Mesendoderm (in vitro differentiated cells): ENCODE measurements around the gene PDZD2. TPM values are rescaled to one million over a fixed set of nuclear protein-coding genes. Genes with fewer than 3 reads are reported as not detected.
A peak's percentile ranks its signal among the peaks of the same experiment; 100 is the strongest.
"Not testable (repeated sequence)": the region's sequence is repeated elsewhere in the genome, so short reads cannot be mapped to it uniquely, and the experiment has no call there.

Experiments
- DNase-seq: peaks from one replicate; pipeline ENCODE4 v3.0.0; 2013
- H2AK5ac ChIP-seq: 2 replicates; pipeline ENCODE4 v1.6.1; 2013; ENCODE audit warnings: low read length, inconsistent platforms
- H2BK120ac ChIP-seq: 2 replicates; pipeline ENCODE4 v1.6.1; 2013; ENCODE audit warnings: low read depth, mild to moderate bottlenecking, low read length, moderate library complexity, mixed read lengths
- H2BK15ac ChIP-seq: replicated peaks from 2 replicates; pipeline ENCODE4 v1.6.1; 2013; ENCODE audit warnings: low read depth, mild to moderate bottlenecking, moderate library complexity
- H2BK5ac ChIP-seq: 2 replicates; pipeline ENCODE4 v1.6.1; 2013; ENCODE audit warnings: low read length, inconsistent platforms
- H3K18ac ChIP-seq: 2 replicates; pipeline ENCODE4 v1.6.1; 2013; ENCODE audit warnings: mild to moderate bottlenecking, low read length, mixed read lengths
- H3K23ac ChIP-seq: one replicate; pipeline ENCODE4 v1.6.1; 2013; ENCODE audit warnings: low read length
- H3K27ac ChIP-seq: 2 replicates; pipeline ENCODE4 v1.5.1; 2013; ENCODE audit warnings: low read depth, mild to moderate bottlenecking, inconsistent platforms, low read length, moderate library complexity
- H3K27me3 ChIP-seq: 2 replicates; pipeline ENCODE4 v1.6.1; 2013; ENCODE audit warnings: low read length, control low read depth, mild to moderate bottlenecking, inconsistent platforms; ENCODE audit not compliant: insufficient read depth, poor library complexity
- H3K36me3 ChIP-seq: 2 replicates; pipeline ENCODE4 v1.6.1; 2013; ENCODE audit warnings: low read length, inconsistent platforms; ENCODE audit not compliant: control insufficient read depth, insufficient read depth
- H3K4ac ChIP-seq: one replicate; pipeline ENCODE4 v1.6.1; 2013; ENCODE audit warnings: low read depth, mild to moderate bottlenecking, low read length, moderate library complexity
- H3K4me1 ChIP-seq: 2 replicates; pipeline ENCODE4 v1.6.1; 2013; ENCODE audit warnings: low read depth, low read length, inconsistent platforms; ENCODE audit not compliant: control insufficient read depth
- H3K4me2 ChIP-seq: 2 replicates; pipeline ENCODE4 v1.6.1; 2013; ENCODE audit warnings: low read length
- H3K4me3 ChIP-seq: 2 replicates; pipeline ENCODE4 v1.5.1; 2013; ENCODE audit warnings: mild to moderate bottlenecking, low read length
- H3K56ac ChIP-seq: one replicate; pipeline ENCODE4 v1.6.1; 2013; ENCODE audit warnings: low read length
- H3K79me1 ChIP-seq: 2 replicates; pipeline ENCODE4 v1.6.1; 2013; ENCODE audit warnings: low read length, inconsistent platforms
- H3K79me2 ChIP-seq: 2 replicates; pipeline ENCODE4 v1.6.1; 2013; ENCODE audit warnings: mild to moderate bottlenecking, low read length; ENCODE audit not compliant: control insufficient read depth, insufficient read depth
- H3K9ac ChIP-seq: 2 replicates; pipeline ENCODE4 v1.6.1; 2013; ENCODE audit warnings: low read length, inconsistent platforms
- H4K5ac ChIP-seq: one replicate; pipeline ENCODE4 v1.6.1; 2013; ENCODE audit warnings: low read length
- H4K8ac ChIP-seq: one replicate; pipeline ENCODE4 v1.6.1; 2013; ENCODE audit warnings: low read depth, mild to moderate bottlenecking, control low read depth, low read length, moderate library complexity
- WGBS: extraction: QIAGEN DNeasy Blood & Tissue Kit; methylation state at CpG from one replicate; pipeline ENCODE4 v1.1.7; 2013; ENCODE audit warnings: low lambda C conversion rate, missing lambda C conversion rate; ENCODE audit not compliant: insufficient coverage; ENCODE audit errors: extremely low coverage; 5-methylcytosine and 5-hydroxymethylcytosine counted together
- polyA plus RNA-seq, 2 experiments: library from polyadenylated mRNA; stranded (reverse); fragments of 200-250 nt; gene quantifications; one replicate each; pipeline ENCODE4 v1.2.3, GENCODE V29; 2013

Gene PDZD2
- 1.6 TPM for polyA plus RNA-seq (2013, experiment 1 of 2)
- 1.6 TPM for polyA plus RNA-seq (2013, experiment 2 of 2)

- no peak within 1 kb of the TSS for H3K4ac ChIP-seq
- WGBS, result no CpG with 5 or more reads among the region's 70 CpGs
- no peaks in the 10 kb centered on the region for H3K79me2 ChIP-seq
- H3K27ac ChIP-seq, result no peak within 1 kb of the TSS
- H3K23ac ChIP-seq, result no peak within 1 kb of the TSS
- H2BK120ac ChIP-seq, result no peak within 1 kb of the TSS
- no peak within 1 kb of the TSS for H2BK5ac ChIP-seq
- H3K79me1 ChIP-seq, result no peaks in the 10 kb centered on the region
- H3K9ac ChIP-seq, result peak within 1 kb of the TSS; percentile 69
- H3K36me3 ChIP-seq, result no peaks in the 10 kb centered on the region
- peak within 1 kb of the TSS; percentile 48 for H3K4me3 ChIP-seq
- H4K5ac ChIP-seq, result no peak within 1 kb of the TSS
- H3K4me1 ChIP-seq, result no peaks in the 10 kb centered on the region
- H3K18ac ChIP-seq, result peak within 1 kb of the TSS; percentile 20
- no peak within 1 kb of the TSS for H2AK5ac ChIP-seq
- peak; percentile 79 for DNase-seq
- H4K8ac ChIP-seq, result no peak within 1 kb of the TSS
- peak within 1 kb of the TSS; percentile 63 for H3K4me2 ChIP-seq
- no peaks in the 10 kb centered on the region for H3K27me3 ChIP-seq
- peak within 1 kb of the TSS; percentile 78 for H3K56ac ChIP-seq
- no peak within 1 kb of the TSS for H2BK15ac ChIP-seq
Measured at GRCh38 chr5:31638748-31639418, at the start of gene PDZD2. Gene PDZD2 (plus strand): TSS chr5:31639131.

- WGBS, result no CpG with 5 or more reads among the region's 3 CpGs
- Histone ChIP-seq H3K23ac (no peak overlapping the region), H2BK120ac (no peak overlapping the region), H3K27me3 (no peaks in the 10 kb centered on the region), H3K4ac (no peak overlapping the region), H3K9ac (no peak overlapping the region), H3K4me1 (no peaks in the 10 kb centered on the region), H3K36me3 (no peaks in the 10 kb centered on the region), H4K5ac (no peak overlapping the region), H3K56ac (no peak overlapping the region), H3K79me2 (no peaks in the 10 kb centered on the region), H4K8ac (no peak overlapping the region), H2AK5ac (no peak overlapping the region), H3K18ac (no peak overlapping the region), H2BK5ac (no peak overlapping the region), H3K4me2 (no peak overlapping the region), H3K4me3 (no peak overlapping the region), H3K27ac (no peak overlapping the region), H2BK15ac (no peak overlapping the region), H3K79me1 (no peaks in the 10 kb centered on the region)
- no peak for DNase-seq
Measured at GRCh38 chr5:31593665-31594064, 45.3 kb upstream of the PDZD2 start.

GRCh38 chr5:31596354-31596753, 42.6 kb upstream of the PDZD2 start:
- H2BK15ac ChIP-seq, result no peak overlapping the region
- no peak for DNase-seq
- H3K9ac ChIP-seq, result no peak overlapping the region
- H3K36me3 ChIP-seq, result no peaks in the 10 kb centered on the region
- no peak overlapping the region for H2BK120ac ChIP-seq
- H3K4me1 ChIP-seq, result no peaks in the 10 kb centered on the region
- H2BK5ac ChIP-seq, result no peak overlapping the region
- H3K23ac ChIP-seq, result no peak overlapping the region
- H3K56ac ChIP-seq, result no peak overlapping the region
- no peak overlapping the region for H3K27ac ChIP-seq
- no peak overlapping the region for H2AK5ac ChIP-seq
- H3K4me3 ChIP-seq, result no peak overlapping the region
- no peak overlapping the region for H3K4ac ChIP-seq
- H4K8ac ChIP-seq, result no peak overlapping the region
- H4K5ac ChIP-seq, result no peak overlapping the region
- H3K27me3 ChIP-seq, result no peaks in the 10 kb centered on the region
- no peak overlapping the region for H3K18ac ChIP-seq
- no peaks in the 10 kb centered on the region for H3K79me1 ChIP-seq
- no peaks in the 10 kb centered on the region for H3K79me2 ChIP-seq
- H3K4me2 ChIP-seq, result no peak overlapping the region
- no CpG with 5 or more reads among the region's 1 CpG for WGBS

GRCh38 chr5:31598640-31599611, 40.0 kb upstream of the PDZD2 start:
- Histone ChIP-seq H4K5ac (no peak overlapping the region), H3K79me1 (no peaks in the 10 kb centered on the region), H3K4me2 (no peak overlapping the region), H2AK5ac (no peak overlapping the region), H3K4me1 (no peaks in the 10 kb centered on the region), H3K23ac (no peak overlapping the region), H4K8ac (no peak overlapping the region), H2BK120ac (no peak overlapping the region), H2BK5ac (no peak overlapping the region), H3K27ac (no peak overlapping the region), H2BK15ac (no peak overlapping the region), H3K36me3 (no peaks in the 10 kb centered on the region), H3K18ac (no peak overlapping the region), H3K4ac (no peak overlapping the region), H3K79me2 (no peaks in the 10 kb centered on the region), H3K56ac (no peak overlapping the region), H3K9ac (no peak overlapping the region), H3K4me3 (no peak overlapping the region), H3K27me3 (no peaks in the 10 kb centered on the region)
- WGBS, result no CpG with 5 or more reads among the region's 5 CpGs
- no peak for DNase-seq

- H4K5ac ChIP-seq, H3K9ac ChIP-seq, H3K4me1 ChIP-seq, H3K4me3 ChIP-seq, DNase-seq, H3K79me1 ChIP-seq, H4K8ac ChIP-seq, H2BK5ac ChIP-seq, H3K4ac ChIP-seq, H3K79me2 ChIP-seq, H3K56ac ChIP-seq, H3K36me3 ChIP-seq, H3K4me2 ChIP-seq, H3K27me3 ChIP-seq, H3K27ac ChIP-seq, H3K23ac ChIP-seq, H3K18ac ChIP-seq, H2AK5ac ChIP-seq, H2BK120ac ChIP-seq, H2BK15ac ChIP-seq: not testable (repeated sequence)
- WGBS, result no CpG with 5 or more reads among the region's 4 CpGs
Measured at GRCh38 chr5:31602305-31602704, 36.6 kb upstream of the PDZD2 start.
